SK-N-SH treated with all-trans-retinoic acid at 6 μM for 48 hours (cell line): ENCODE measurements around the gene TPH2.

Experiments
- ATAC-seq: fragments of 200-7000 bp; cut with Tn5 transposase; 3 replicates; pipeline ENCODE4 v1.9.1; 2020; ENCODE audit warnings: mild to moderate bottlenecking, moderate library complexity
- ARNTL ChIP-seq: fragments of 450-650 bp; formaldehyde crosslinking; IDR thresholded peaks from 2 replicates; pipeline ENCODE4 v1.5.0; 2020; ENCODE audit warnings: low read depth, mild to moderate bottlenecking, moderate library complexity, borderline replicate concordance
- BACH2 ChIP-seq: fragments of 250-450 bp; sonication (Bioruptor Pico); IDR thresholded peaks from 2 replicates; pipeline ENCODE4 v1.9.0; 2021; ENCODE audit warnings: mild to moderate bottlenecking, borderline replicate concordance
- CREB5 ChIP-seq: fragments of 250-450 bp; sonication (Bioruptor Pico); IDR thresholded peaks from 2 replicates; pipeline ENCODE4 v1.5.1; 2020; ENCODE audit warnings: low read depth, mild to moderate bottlenecking, moderate library complexity
- CSDC2 ChIP-seq: fragments of 250-450 bp; sonication (Bioruptor Pico); IDR thresholded peaks from 2 replicates; pipeline ENCODE4 v1.5.0; 2020; ENCODE audit warnings: mild to moderate bottlenecking, moderate library complexity
- CSRNP3 ChIP-seq: fragments of 250-450 bp; sonication (Bioruptor Pico); IDR thresholded peaks from 2 replicates; pipeline ENCODE4 v1.5.1; 2021; ENCODE audit warnings: mild to moderate bottlenecking, moderate library complexity
- ESRRG ChIP-seq: fragments of 250-450 bp; sonication (Bioruptor Pico); IDR thresholded peaks from 2 replicates; pipeline ENCODE4 v1.6.1; 2021; ENCODE audit warnings: mild to moderate bottlenecking
- GLIS3 ChIP-seq: fragments of 250-450 bp; sonication (Bioruptor Pico); IDR thresholded peaks from 2 replicates; pipeline ENCODE4 v1.5.0; 2020; ENCODE audit warnings: mild to moderate bottlenecking, moderate library complexity
- ISL1 ChIP-seq: fragments of 250-450 bp; sonication (Bioruptor Pico); IDR thresholded peaks from 2 replicates; pipeline ENCODE4 v2.1.2; 2022; ENCODE audit warnings: mild to moderate bottlenecking, moderate library complexity
- OSR1 ChIP-seq: fragments of 250-450 bp; sonication (Bioruptor Pico); IDR thresholded peaks from 2 replicates; pipeline ENCODE4 v1.8.0; 2022; ENCODE audit warnings: moderate library complexity, mild to moderate bottlenecking, inconsistent platforms
- POU6F1 ChIP-seq: fragments of 250-450 bp; sonication (Bioruptor Pico); IDR thresholded peaks from 2 replicates; pipeline ENCODE4 v1.8.0; 2021; ENCODE audit warnings: low read depth, mild to moderate bottlenecking, moderate library complexity, borderline replicate concordance
- PPARA ChIP-seq: fragments of 250-450 bp; sonication (Bioruptor Pico); IDR thresholded peaks from 2 replicates; pipeline ENCODE4 v1.5.0; 2020; ENCODE audit warnings: mild to moderate bottlenecking, borderline replicate concordance
- RARB ChIP-seq: fragments of 250-450 bp; sonication (Bioruptor Pico); IDR thresholded peaks from 2 replicates; pipeline ENCODE4 v1.8.0; 2021; ENCODE audit warnings: mild to moderate bottlenecking, moderate library complexity
- SNAI2 ChIP-seq: fragments of 250-450 bp; sonication (Bioruptor Pico); IDR thresholded peaks from 2 replicates; pipeline ENCODE4 v1.5.0; 2020; ENCODE audit warnings: mild to moderate bottlenecking, moderate library complexity
- TCF4 ChIP-seq: fragments of 250-450 bp; sonication (Bioruptor Pico); IDR thresholded peaks from 2 replicates; pipeline ENCODE4 v1.8.0; 2021; ENCODE audit warnings: mild to moderate bottlenecking, moderate library complexity, borderline replicate concordance
- TOX ChIP-seq: fragments of 250-450 bp; sonication (Bioruptor Pico); IDR thresholded peaks from 2 replicates; pipeline ENCODE4 v1.8.0; 2021; ENCODE audit warnings: mild to moderate bottlenecking, moderate library complexity, borderline replicate concordance
- TSHZ2 ChIP-seq: fragments of 250-450 bp; sonication (Bioruptor Pico); IDR thresholded peaks from 2 replicates; pipeline ENCODE4 v1.5.0; 2020; ENCODE audit warnings: mild to moderate bottlenecking, moderate library complexity
- ZC3H10 ChIP-seq: fragments of 250-450 bp; sonication (Bioruptor Pico); IDR thresholded peaks from 2 replicates; pipeline ENCODE4 v1.5.1; 2021; ENCODE audit warnings: mild to moderate bottlenecking, moderate library complexity
- ZFP3 ChIP-seq: fragments of 250-450 bp; sonication (Bioruptor Pico); IDR thresholded peaks from 2 replicates; pipeline ENCODE4 v1.5.0; 2020; ENCODE audit warnings: mild to moderate bottlenecking, moderate library complexity
- ZFP30 ChIP-seq: fragments of 450-650 bp; formaldehyde crosslinking; IDR thresholded peaks from 2 replicates; pipeline ENCODE4 v1.5.0; 2022; ENCODE audit warnings: mild to moderate bottlenecking, moderate library complexity
- ZNF565 ChIP-seq: fragments of 450-650 bp; formaldehyde crosslinking; conservative IDR thresholded peaks from 2 replicates; pipeline ENCODE4 v1.5.0; 2020; ENCODE audit warnings: low read depth, mild to moderate bottlenecking, moderate library complexity
- ZNF70 ChIP-seq: fragments of 450-650 bp; formaldehyde crosslinking; IDR thresholded peaks from 2 replicates; pipeline ENCODE4 v1.5.0; 2020; ENCODE audit warnings: mild to moderate bottlenecking, moderate library complexity
- ZNF8 ChIP-seq: fragments of 450-650 bp; formaldehyde crosslinking; IDR thresholded peaks from 2 replicates; pipeline ENCODE4 v1.5.0; 2020; ENCODE audit warnings: mild to moderate bottlenecking, moderate library complexity

Gene TPH2

GRCh38 chr12:71942259-71942658, 3.6 kb downstream of the TPH2 start (continued):
- no peak for TF ChIP-seq POU6F1 (CRISPR knock-in tag)
- no peak for TF ChIP-seq ZNF565
- no peak for TF ChIP-seq TOX (CRISPR knock-in tag)
- no peak for TF ChIP-seq SNAI2 (CRISPR knock-in tag)
- no peak for TF ChIP-seq TCF4 (CRISPR knock-in tag)
- TF ChIP-seq CSDC2 (CRISPR knock-in tag): no peak
- TF ChIP-seq RARB (CRISPR knock-in tag): no peak
- no peak for TF ChIP-seq GLIS3 (CRISPR knock-in tag)
- no peak for TF ChIP-seq ESRRG (CRISPR knock-in tag)

GRCh38 chr12:71942703-71943102, 4.1 kb downstream of the TPH2 start:
- TF ChIP-seq POU6F1 (CRISPR knock-in tag) (no peak), CREB5 (no peak), ZNF70 (CRISPR knock-in tag) (no peak), ESRRG (CRISPR knock-in tag) (no peak)
- no peak for ATAC-seq

GRCh38 chr12:71945121-71945520, 6.5 kb downstream of the TPH2 start:
- TF ChIP-seq ZFP30 (CRISPR knock-in tag) (no peak), ARNTL (no peak), ZNF70 (CRISPR knock-in tag) (no peak), GLIS3 (CRISPR knock-in tag) (no peak), ZFP3 (no peak), ZC3H10 (no peak), TCF4 (CRISPR knock-in tag) (no peak), CSDC2 (CRISPR knock-in tag) (no peak), CREB5 (no peak), SNAI2 (CRISPR knock-in tag) (no peak), ZNF8 (CRISPR knock-in tag) (no peak), ESRRG (CRISPR knock-in tag) (no peak), PPARA (CRISPR knock-in tag) (no peak), ISL1 (no peak)
- no peak; the same call in 2 of the 3 replicates for ATAC-seq

- no peak for ATAC-seq
- TF ChIP-seq ZFP30 (CRISPR knock-in tag): no peak
- TF ChIP-seq CREB5: no peak
- TF ChIP-seq ZNF8 (CRISPR knock-in tag): no peak
- TF ChIP-seq ZNF70 (CRISPR knock-in tag): no peak
- TF ChIP-seq ZC3H10: no peak
- no peak for TF ChIP-seq RARB (CRISPR knock-in tag)
- no peak for TF ChIP-seq ARNTL
- no peak for TF ChIP-seq OSR1
- TF ChIP-seq TSHZ2 (CRISPR knock-in tag): no peak
- TF ChIP-seq BACH2 (CRISPR knock-in tag): no peak
- no peak for TF ChIP-seq SNAI2 (CRISPR knock-in tag)
- no peak for TF ChIP-seq ESRRG (CRISPR knock-in tag)
- no peak for TF ChIP-seq TOX (CRISPR knock-in tag)
- TF ChIP-seq ZFP3: no peak
- no peak for TF ChIP-seq CSRNP3 (CRISPR knock-in tag)
- TF ChIP-seq ZNF565: no peak
- TF ChIP-seq ISL1: no peak
Observed at GRCh38 chr12:71945883-71946282, 7.2 kb downstream of the TPH2 start.
